NCI-H2196 (cell line): ENCODE measurements around the gene CYP4F8.
A peak's percentile ranks its signal among the peaks of the same experiment; 100 is the strongest.

Source experiments
- DNase-seq: peaks from one replicate; lab custom pipeline; 2025; ENCODE audit not compliant: unreplicated experiment; lab: John Stamatoyannopoulos, UW

The CYP4F8 gene

DNA sequence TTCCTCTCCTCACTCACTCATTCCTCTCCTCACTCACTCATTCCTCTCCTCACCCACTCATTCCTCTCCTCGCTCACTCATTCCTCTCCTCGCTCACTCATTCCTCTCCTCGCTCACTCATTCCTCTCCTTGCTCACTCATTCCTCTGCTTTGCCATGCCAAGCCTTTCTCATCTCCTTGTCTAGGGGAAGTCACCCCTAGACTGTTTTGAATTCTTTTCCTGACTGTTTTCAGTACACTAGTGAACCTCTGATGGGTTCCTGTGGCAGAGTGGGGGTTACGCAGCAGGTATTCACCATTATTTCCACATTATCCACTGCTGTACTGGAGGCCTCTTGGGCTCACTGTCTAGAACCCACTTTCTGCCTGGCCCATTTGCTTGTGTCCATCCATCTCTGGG is 1.2 kb downstream of the CYP4F8 start:
- no peak for DNase-seq

DNA sequence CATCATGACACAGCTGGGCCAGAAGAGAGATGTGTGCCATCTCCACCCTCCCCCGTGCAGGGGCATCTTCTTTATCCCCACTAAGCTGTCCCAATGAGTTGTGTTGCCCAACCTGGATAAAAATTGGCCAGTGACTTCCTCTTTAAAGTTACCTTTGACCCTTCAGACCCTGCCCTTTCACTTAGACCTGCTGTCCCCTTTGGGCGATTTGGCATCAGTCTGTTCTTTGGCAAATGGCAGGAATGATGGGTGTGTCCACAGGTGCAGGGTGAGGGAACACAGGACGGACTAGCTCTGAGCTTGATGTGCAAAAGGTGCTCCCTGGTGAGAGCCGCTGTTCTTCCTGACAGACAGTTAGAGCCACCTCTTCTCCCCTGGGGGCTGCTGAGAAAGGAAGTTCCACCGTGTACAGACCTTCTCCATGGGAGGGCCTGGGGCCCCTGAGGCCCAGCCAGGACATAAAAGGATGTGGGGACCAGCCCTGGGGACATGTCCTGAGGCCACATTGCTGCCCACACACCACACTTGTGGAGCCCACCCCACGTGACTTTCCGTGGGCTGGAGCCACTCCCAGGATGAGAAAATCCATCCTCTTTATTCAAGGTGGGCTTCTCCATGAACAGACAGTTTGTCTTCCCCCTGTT is 1.7 kb downstream of the CYP4F8 start:
- no peak for DNase-seq

DNA sequence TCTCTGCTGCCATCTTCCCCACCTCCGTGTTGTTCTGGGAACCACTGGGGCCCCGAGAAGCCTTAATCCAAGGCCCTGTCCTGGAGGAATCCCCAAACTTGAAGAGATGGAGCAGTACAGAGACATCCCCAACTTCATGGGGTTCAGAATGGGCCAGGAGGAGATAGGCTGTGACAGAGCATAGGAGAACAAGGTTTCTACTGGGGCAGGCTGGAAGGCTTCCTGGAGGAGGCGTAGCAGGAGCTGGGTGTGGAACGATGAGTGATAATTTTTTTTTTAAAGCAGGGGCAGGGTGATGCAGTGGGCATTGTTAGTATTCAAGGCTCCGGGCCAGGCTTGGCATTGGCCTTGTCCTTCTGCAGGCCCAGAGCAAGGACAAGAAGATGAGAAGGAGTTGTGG is 3.3 kb downstream of the CYP4F8 start:
- DNase-seq, result no peak

DNA sequence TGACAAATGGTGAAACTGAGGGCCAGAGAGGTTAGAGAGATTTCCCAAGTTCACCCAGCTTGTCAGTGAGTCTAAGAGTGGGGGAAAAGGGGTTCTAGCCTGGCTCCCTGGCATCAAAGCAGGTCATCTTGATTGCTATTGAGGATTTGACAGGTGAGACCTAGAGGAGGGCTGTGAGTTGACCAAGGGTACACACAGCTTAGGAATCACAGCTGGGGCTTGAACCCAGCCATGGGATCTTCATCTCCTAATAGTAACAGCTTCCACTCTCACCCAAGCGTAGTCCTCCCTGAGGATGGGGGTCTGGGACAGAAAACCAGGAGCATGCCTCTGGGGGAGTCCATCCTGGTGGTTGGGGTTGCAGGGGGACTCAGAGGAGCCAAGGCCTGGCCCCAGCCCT is 6.8 kb downstream of the CYP4F8 start:
- DNase-seq, result no peak

- no peak for DNase-seq
These were observed 8.0 kb downstream of the CYP4F8 start for GRCh38 chr19:15622991-15623390.

GRCh38 chr19:15623711-15624318 is 8.8 kb downstream of the CYP4F8 start:
- no peak for DNase-seq

GRCh38 chr19:15628236-15629002 is 13.4 kb downstream of the CYP4F8 start:
- no peak for DNase-seq

DNA sequence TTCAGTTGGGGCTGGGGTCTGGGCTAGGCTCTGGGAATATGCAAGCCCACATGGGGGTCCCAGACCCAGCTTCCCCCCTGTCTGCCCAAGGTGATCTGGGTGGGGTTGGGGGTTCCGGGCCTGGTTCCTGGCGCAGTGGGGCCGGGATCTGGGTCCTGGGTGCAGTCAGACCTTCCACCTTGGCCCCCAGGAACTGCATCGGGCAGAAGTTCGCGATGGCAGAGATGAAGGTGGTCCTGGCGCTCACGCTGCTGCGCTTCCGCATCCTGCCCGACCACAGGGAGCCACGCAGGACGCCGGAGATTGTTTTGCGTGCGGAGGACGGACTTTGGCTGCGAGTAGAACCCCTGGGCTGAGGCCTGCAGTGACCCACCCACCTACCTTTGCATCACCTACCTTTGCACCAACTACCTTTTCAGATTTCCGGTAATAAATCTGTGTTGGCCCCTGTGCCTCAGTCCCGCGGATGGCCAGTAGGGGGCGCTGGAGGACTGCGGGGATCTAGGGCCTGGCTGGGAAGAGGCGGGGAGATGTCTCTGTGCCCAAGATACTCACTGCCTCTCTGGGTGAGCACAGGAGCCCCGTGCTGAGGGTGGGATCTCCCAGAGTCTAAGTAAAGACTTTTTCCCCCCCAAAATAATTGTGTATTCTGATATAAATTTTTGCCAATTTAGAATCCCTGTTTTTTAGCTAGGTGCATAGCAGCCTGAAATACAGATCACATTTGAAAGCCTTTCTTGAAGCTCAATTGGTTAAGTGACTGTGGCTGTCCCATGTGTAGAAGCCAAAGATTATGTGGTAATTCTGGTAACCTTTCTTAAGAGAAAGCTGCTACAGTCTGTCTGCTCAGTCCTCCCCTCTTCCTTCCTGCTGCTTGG is 14.2 kb downstream of the CYP4F8 start:
- DNase-seq, result peak; percentile 89

DNA sequence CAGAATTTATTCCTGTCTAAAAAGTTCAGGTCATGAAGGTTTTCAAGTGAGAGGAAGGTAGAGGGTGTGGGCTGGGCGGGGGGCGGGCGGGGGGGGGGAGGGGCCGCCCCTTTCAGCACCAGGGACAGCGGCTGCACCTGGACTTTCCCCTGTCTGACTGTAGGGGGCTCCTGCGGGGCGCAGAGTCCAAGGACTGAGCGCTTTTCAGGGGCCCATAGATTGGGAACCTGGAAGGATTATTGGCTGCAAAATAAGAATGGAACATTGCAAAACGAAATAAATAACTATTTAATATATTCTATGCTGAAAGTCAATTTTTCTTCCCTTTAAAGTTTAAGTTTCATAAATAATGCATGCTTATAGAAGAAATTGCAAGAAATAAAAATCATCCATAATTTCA is 16.8 kb downstream of the CYP4F8 start:
- no peak for DNase-seq

GRCh38 chr19:15633082-15633835 is 18.2 kb downstream of the CYP4F8 start:
- no peak for DNase-seq

DNA sequence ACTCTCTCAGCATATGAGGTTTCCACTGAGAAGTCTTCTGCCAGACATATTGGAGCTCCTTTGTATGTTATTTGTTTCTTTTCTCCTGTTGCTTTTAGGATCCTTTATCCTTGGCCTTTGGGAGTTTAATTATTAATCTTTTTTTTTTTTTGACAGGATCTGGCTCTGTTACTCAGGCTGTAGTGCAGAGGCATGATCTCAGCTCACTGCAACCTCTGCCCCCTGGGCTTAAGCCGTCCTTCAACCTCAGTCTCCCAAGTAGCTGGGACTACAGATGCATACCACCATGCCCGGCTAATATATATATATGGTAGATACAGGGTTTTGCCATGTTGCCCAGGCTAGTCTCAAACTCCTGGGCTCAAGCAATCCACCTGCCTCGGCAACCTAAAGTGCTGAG is 19.1 kb downstream of the CYP4F8 start:
- no peak for DNase-seq

DNA sequence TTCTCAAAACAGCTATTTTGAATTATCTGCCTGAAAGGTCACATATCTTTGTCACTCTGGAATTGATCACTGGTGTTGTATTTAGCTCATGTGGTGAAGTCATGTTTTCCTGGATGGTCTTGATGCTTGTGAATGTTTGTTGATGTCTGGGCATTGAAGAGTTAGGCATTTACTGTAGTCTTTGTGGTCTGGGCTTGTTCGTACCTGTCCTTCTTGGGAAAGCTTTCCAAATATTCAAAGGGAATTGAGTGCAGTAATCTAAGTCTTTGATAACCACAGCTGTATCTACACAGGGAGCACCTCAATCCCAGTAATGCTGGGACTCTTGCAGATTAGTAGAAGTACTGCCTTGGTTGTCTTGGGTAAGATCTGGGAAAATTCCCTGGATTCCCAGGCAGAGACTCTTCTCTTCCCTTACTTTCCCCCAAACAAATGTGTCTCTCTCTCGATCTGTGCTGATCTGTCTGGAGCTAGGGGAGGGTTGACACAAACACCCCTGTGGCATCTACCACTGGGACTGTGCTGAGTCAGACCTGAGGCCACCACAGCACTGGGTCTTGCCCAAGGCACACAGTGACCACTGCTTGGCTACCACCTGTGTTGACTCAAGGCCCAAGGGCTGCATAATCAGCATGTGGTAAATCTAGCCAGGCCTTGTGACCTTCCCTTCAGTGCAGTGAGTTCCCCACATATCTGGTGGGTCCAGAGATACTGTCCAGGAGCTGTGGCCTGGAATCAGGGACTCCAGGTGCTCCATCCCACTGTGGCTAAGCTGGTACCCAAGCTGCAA is 20.2 kb downstream of the CYP4F8 start:
- DNase-seq, result no peak

DNA sequence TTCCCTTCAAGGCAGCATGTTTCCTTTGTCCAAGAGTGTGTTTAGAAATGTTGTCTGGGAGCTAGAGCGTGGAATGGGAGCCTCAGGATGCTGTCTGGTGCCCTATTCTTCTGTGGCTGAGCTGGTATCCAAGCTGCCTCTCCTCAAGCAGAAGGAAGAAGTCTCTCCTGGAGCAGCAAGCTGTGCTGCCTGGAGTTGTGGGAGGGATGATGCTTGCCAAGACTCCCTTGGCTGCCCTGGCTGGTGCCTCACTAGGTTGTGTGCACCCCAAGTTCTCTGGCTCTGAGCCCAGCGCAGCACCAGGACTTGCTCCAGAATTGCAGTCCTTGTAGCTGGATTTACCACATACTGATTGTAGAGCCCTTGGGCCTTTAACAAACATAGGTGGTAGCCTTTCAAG is 21.0 kb downstream of the CYP4F8 start:
- DNase-seq, result no peak

- no peak for DNase-seq
These were observed 24.6 kb downstream of the CYP4F8 start for GRCh38 chr19:15639596-15639995.

DNA sequence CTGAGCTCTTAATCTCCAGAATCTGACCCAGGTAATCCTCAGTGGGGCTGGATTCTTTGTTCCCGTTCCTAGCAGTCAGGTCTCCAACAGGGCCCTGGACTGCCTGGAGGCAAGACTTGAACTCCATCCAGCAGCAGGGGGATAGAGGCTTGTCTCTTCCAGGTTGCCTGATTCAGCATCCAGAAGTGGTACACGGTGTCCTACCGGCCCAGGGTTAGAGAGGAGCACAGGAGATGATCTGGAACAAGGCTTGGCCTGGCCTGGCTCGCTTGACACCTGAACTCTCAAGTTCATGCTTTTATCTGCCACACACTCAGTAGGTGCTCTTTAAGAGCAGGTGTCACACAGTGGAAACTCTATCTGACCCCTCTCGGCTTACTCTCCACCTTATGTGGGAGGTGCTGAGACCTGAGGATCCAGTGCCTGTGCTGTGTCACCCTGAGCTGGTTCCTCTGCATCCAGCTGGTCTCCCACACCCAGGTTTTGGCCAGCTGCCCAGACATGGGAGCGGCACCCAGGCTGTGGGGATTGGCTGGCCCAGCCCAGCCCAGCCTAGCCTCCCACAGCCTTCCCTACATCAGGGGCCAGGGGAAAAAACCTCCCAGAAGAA is 25.4 kb downstream of the CYP4F8 start, which contains the start of gene CYP4F3:
CYP4F3 (plus strand) TSS at position 604 of the 610 bp plus-strand sequence. CDS start 519 bp downstream, outside the sequence.
- DNase-seq, result peak; percentile 97

DNA sequence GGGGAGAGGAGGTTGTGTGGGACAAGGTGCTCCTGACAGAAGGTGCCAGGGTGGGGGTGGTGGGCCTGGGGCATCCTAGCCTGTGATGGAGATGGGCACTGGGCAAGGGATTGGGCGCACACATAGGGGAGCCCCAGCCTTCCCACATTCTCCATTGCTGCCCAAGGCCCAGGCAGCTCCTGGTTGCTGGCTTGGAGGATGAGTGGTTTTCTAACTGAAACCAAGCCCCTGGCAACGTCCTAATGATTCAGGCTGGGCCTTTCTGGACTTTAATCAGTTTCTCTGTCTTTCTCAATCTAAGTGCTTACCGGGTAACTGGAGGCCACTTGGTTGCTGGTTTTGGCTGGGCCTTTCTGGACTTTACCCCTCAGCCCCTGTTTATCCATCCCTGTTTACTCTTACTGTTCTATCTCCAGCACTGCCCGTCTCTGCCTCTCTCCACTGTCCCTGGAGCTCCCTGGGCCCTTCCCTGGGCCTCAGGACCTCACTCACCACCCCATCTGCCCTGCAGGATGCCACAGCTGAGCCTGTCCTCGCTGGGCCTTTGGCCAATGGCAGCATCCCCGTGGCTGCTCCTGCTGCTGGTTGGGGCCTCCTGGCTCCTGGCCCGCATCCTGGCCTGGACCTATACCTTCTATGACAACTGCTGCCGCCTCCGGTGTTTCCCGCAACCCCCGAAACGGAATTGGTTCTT is 26.0 kb downstream of the CYP4F8 start:
- DNase-seq, result no peak

GRCh38 chr19:15641901-15642491 is 27.0 kb downstream of the CYP4F8 start:
- DNase-seq, result no peak

DNA sequence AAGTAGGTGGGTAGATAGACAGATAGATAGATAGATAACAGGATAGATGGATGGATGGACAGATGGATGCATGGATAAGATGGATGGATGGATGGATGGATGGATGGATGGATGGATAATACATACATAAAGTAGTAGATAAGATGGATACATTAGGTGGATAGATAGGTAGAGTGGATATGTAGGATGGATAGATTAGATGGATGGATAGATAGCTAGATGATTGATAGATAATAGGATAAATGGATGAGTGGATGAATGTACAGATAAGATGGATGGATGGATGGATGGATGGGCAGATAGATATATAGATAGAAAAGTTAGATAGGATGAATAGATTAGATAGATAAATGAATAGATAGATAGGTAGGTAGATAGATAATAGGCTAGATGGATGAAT is 27.8 kb downstream of the CYP4F8 start:
- no peak for DNase-seq
